H1 (cell line): ENCODE data around the gene LIPG. TPM values are rescaled to one million over a fixed set of nuclear protein-coding genes. Genes with fewer than 3 reads are reported as not detected.

Experiments used
- EP300 ChIP-seq, 2 experiments: IDR thresholded peaks; 1 replicate in 1 of 2; 2 replicates in 1 of 2; pipeline ENCODE4 v1.6.1; 2011 to 2012; ENCODE audit warnings: low read depth in 2 of 2, low read length in 2 of 2, mild to moderate bottlenecking in 2 of 2, borderline replicate concordance in 1 of 2, inconsistent platforms in 1 of 2, moderate library complexity in 1 of 2
- HDAC2 ChIP-seq, 2 experiments: fragments of 300-600 bp in 1 of 2; sonication (generic) in 1 of 2; IDR thresholded peaks; 2 replicates each; pipeline ENCODE4 v1.6.1; 2011 to 2012; ENCODE audit warnings: low read depth in 2 of 2, low read length in 2 of 2, mild to moderate bottlenecking in 2 of 2, moderate library complexity in 2 of 2, borderline replicate concordance in 1 of 2, inconsistent platforms in 1 of 2
- NANOG ChIP-seq: IDR thresholded peaks from 2 replicates; pipeline ENCODE4 v1.6.1; 2011; ENCODE audit warnings: low read length, low read depth, mild to moderate bottlenecking, inconsistent platforms; ENCODE audit not compliant: insufficient read depth, poor library complexity, severe bottlenecking
- NRF1 ChIP-seq: IDR thresholded peaks from 2 replicates; pipeline ENCODE4 v1.6.1; 2011; ENCODE audit warnings: mild to moderate bottlenecking, low read depth, low read length, improper control_type of control experiment
- SUZ12 ChIP-seq: fragments of 200-600 bp; sonication (generic); IDR thresholded peaks from 2 replicates; pipeline ENCODE4 v1.6.1; 2012; ENCODE audit warnings: mild to moderate bottlenecking, inconsistent platforms, low read length, moderate library complexity, mixed read lengths
- TAF7 ChIP-seq: optimal IDR thresholded peaks from 2 replicates; pipeline ENCODE3; 2011; ENCODE audit warnings: low read depth, mild to moderate bottlenecking, inconsistent platforms, low read length, moderate library complexity, borderline replicate concordance
- polyA plus RNA-seq, 7 experiments: library from polyadenylated mRNA; depleted of rRNA in 3 of 7; stranded (reverse) in 5 of 7; unstranded in 2 of 7; fragments of >200 nt in 5 of 7; fragments of 200-250 nt in 2 of 7; gene quantifications; 1 replicate in 5 of 7; 2 replicates in 1 of 7; 4 replicates in 1 of 7; pipeline versions ENCODE4 v1.2.1 to v1.2.3, GENCODE V29; 2011 to 2013; ENCODE audit warnings: missing spikeins in 2 of 7, mixed read lengths in 2 of 7
- total RNA-seq: library from RNA; stranded (reverse); fragmentation: NEBNext Ultra II Directional; extraction: Animal tissue kit (Norgen Biotek cat#: 25700); gene quantifications from 2 replicates; pipeline ENCODE4 v1.2.1, GENCODE V29; 2021
- TF ChIP-seq, protein P1 (sequence below): IDR thresholded peaks from 2 replicates; pipeline ENCODE4 v1.6.1; 2011; ENCODE audit warnings: low read depth, mild to moderate bottlenecking, low read length; ENCODE audit not compliant: insufficient read depth

Gene LIPG
- total and polyA plus RNA-seq, 2 of the 8 experiments (the other 6 are each of a cell fraction or from before 2014, with no cell fraction given) = 9.2 to 9.8 TPM

DNA sequence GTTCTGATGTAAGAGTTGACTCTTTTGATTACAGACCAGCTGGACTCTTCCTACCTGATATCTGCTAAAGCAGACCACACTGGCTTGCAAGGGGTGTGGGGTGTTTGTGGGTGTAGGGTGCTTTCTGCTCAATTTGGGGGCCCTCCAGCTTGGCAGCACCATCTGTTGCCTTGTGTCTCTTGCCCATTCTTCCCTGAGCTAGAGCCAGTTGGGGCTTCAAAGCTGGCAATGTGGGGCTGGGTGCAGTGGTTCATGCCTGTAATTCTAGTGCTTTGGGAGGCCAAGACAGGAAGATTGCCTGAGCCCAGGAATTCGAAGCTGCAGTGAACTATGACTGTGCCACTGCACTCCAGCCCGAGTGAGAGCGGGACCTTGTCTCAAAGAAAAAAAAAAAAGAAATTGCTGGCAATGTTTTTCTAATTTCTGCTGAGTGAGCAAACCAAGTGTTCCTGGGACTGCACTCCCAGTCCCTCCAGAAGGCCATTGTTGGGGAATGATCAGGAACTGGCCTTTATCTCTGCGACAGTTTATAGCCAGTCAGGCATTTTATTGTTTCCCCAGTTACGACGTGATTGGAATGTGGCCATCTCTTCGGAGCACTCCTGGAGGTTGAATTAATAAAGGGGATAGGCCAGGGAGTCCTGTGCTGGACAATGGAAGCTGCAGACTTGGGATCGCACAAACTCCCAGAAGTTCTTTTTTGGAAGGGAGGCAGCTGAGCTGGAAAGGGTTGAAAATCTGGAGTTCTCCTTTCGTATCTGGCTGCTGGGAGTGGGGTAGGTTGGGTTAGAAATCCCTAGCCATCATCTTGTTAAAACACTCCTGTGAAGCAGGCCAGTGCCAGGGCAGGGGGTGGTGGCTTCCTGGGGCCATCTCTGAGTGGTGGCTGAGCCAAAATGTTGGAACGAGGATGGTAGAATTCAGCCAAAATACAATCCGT is 57.2 kb downstream of the LIPG start (continued):
- no peak for TF ChIP-seq NANOG
- no peak for TF ChIP-seq SUZ12
- TF ChIP-seq TAF7 = no peak
- no peak for TF ChIP-seq EP300 (IDR thresholded peaks at IDR 0.05; ENCODE audit: borderline replicate concordance in 1 of 2, low read depth in 2 of 2, low read length in 2 of 2)
- no peak for TF ChIP-seq NRF1
- TF ChIP-seq, protein P1, sequence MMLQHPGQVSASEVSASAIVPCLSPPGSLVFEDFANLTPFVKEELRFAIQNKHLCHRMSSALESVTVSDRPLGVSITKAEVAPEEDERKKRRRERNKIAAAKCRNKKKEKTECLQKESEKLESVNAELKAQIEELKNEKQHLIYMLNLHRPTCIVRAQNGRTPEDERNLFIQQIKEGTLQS = no peak
- no peak for TF ChIP-seq HDAC2 (IDR thresholded peaks at IDR 0.05; ENCODE audit: borderline replicate concordance in 1 of 2, low read depth in 2 of 2, low read length in 2 of 2)
